ENCODE data around the gene ZFAND2B.

DNA sequence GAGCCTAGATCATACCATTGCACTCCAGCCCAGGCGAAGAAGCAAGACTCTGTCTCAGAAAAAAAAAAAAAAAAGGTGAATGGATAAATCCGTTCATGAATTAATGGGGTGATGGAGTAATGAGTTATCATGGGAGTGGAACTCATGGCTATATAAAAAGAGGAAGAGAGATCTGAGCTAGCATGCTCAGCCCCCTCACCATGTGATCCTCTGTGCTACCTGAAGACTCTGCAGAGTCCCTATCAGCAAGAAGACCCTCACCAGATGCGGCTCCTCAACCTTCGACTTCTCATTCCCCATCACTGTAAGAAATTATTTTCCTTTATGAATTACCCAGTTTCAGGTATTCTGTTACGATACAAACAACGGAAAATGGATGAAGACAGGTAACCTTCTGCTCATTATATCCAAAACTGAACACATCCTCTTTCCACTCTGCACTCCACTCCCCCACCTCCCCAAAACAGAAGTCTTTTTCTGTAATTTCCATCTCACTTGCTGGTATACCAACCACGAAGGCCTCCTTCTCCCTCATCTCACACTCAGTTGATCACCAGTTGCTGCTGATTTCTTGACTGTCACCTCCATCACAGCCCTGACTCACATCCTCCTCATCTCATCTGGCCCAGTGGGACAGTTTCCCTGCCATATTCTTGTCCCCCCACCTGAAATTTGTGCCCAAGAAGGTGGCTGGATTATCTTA lies 19.7 kb upstream of the ZFAND2B start:
- TF ChIP-seq CTCF (IDR thresholded peaks at IDR 0.05) = no peak
- TF ChIP-seq POLR2A (IDR thresholded peaks at IDR 0.05) = no peak
- TF ChIP-seq EP300 (IDR thresholded peaks at IDR 0.05) = no peak
